ENCODE data around the gene UBXN7.
"Not testable (repeated sequence)": the region's sequence is repeated elsewhere in the genome, so short reads cannot be mapped to it uniquely, and the experiment has no call there.

Gene UBXN7

GRCh38 chr3:196354132-196354531, 78.1 kb downstream of the UBXN7 start:
- no peak for DNase-seq (ENCODE audit: low read depth)

GRCh38 chr3:196351541-196351940, 80.7 kb downstream of the UBXN7 start:
- no peak for DNase-seq (ENCODE audit: low read depth)

- DNase-seq (ENCODE audit: low read depth): no peak
Measured at GRCh38 chr3:196350067-196350466, 82.2 kb downstream of the UBXN7 start.

GRCh38 chr3:196348698-196349097, 83.5 kb downstream of the UBXN7 start:
- no peak for DNase-seq (ENCODE audit: low read depth)

- DNase-seq (ENCODE audit: low read depth): no peak
Measured at GRCh38 chr3:196344663-196345062, 87.6 kb downstream of the UBXN7 start.

- not testable (repeated sequence) for DNase-seq (ENCODE audit: low read depth)
Measured at GRCh38 chr3:196343917-196344316, 88.3 kb downstream of the UBXN7 start.

- peak; percentile 89 for DNase-seq (ENCODE audit: low read depth)
Measured at GRCh38 chr3:196341137-196341536, 91.1 kb downstream of the UBXN7 start.

GRCh38 chr3:196340466-196340865, 91.8 kb downstream of the UBXN7 start:
- peak; percentile 48 for DNase-seq (ENCODE audit: low read depth)

GRCh38 chr3:196339493-196340254, 92.6 kb downstream of the UBXN7 start:
- DNase-seq (ENCODE audit: low read depth): peak; percentile 94

- DNase-seq (ENCODE audit: low read depth): peak; percentile 23
Measured at GRCh38 chr3:196339044-196339443, 93.2 kb downstream of the UBXN7 start.

GRCh38 chr3:196336319-196337145, 95.7 kb downstream of the UBXN7 start:
- no peak for DNase-seq (ENCODE audit: low read depth)

GRCh38 chr3:196335503-196335948, 96.7 kb downstream of the UBXN7 start:
- DNase-seq (ENCODE audit: low read depth): no peak

GRCh38 chr3:196334982-196335381, 97.2 kb downstream of the UBXN7 start:
- DNase-seq (ENCODE audit: low read depth): no peak

GRCh38 chr3:196332168-196332567, 100.1 kb downstream of the UBXN7 start:
- DNase-seq (ENCODE audit: low read depth): no peak

GRCh38 chr3:196327405-196327804, 104.8 kb downstream of the UBXN7 start:
- no peak for DNase-seq (ENCODE audit: low read depth)

- DNase-seq (ENCODE audit: low read depth): no peak
Measured at GRCh38 chr3:196326936-196327335, 105.3 kb downstream of the UBXN7 start.

- DNase-seq (ENCODE audit: low read depth): peak; percentile 56
Measured at GRCh38 chr3:196323691-196324090, 108.5 kb downstream of the UBXN7 start.

GRCh38 chr3:196323016-196323415, 109.2 kb downstream of the UBXN7 start:
- DNase-seq (ENCODE audit: low read depth): no peak

GRCh38 chr3:196321162-196321561, 111.1 kb downstream of the UBXN7 start:
- DNase-seq (ENCODE audit: low read depth): no peak

GRCh38 chr3:196320137-196320536, 112.1 kb downstream of the UBXN7 start:
- no peak for DNase-seq (ENCODE audit: low read depth)

GRCh38 chr3:196317687-196318467, 114.3 kb downstream of the UBXN7 start, which contains the start of gene DYNLT2B:
Gene DYNLT2B, minus strand, starts transcription at chr3:196318240. Its CDS starts 88 bp downstream, at chr3:196318152.
- peak; percentile 93 for DNase-seq (ENCODE audit: low read depth)
